ENCODE data around the gene GULP1.
"Not testable (repeated sequence)": the region's sequence is repeated elsewhere in the genome, so short reads cannot be mapped to it uniquely, and the experiment has no call there.

Gene GULP1

GRCh38 chr2:188291617-188292347, at the start of gene GULP1:
Gene GULP1 (plus strand): TSS chr2:188291874. CDS start chr2:188477703, 185,829 bp downstream.
- DNase-seq, result no peak

- DNase-seq, result no peak
Measured at GRCh38 chr2:188243381-188243780, 48.3 kb upstream of the GULP1 start.

- no peak for DNase-seq
Measured at GRCh38 chr2:188244383-188244782, 47.3 kb upstream of the GULP1 start.

GRCh38 chr2:188245230-188245629, 46.4 kb upstream of the GULP1 start:
- DNase-seq, result no peak

GRCh38 chr2:188248513-188248912, 43.2 kb upstream of the GULP1 start:
- no peak for DNase-seq

GRCh38 chr2:188251034-188251433, 40.6 kb upstream of the GULP1 start:
- DNase-seq, result no peak

- DNase-seq, result no peak
Measured at GRCh38 chr2:188256420-188256819, 35.3 kb upstream of the GULP1 start.

GRCh38 chr2:188265315-188265714, 26.4 kb upstream of the GULP1 start:
- DNase-seq, result no peak

GRCh38 chr2:188267776-188268175, 23.9 kb upstream of the GULP1 start:
- DNase-seq, result no peak

GRCh38 chr2:188269004-188269403, 22.7 kb upstream of the GULP1 start:
- no peak for DNase-seq

- no peak for DNase-seq
Measured at GRCh38 chr2:188272121-188272520, 19.6 kb upstream of the GULP1 start.

GRCh38 chr2:188274274-188274673, 17.4 kb upstream of the GULP1 start:
- no peak for DNase-seq

- no peak for DNase-seq
Measured at GRCh38 chr2:188276255-188276654, 15.4 kb upstream of the GULP1 start.

GRCh38 chr2:188277786-188278185, 13.9 kb upstream of the GULP1 start:
- no peak for DNase-seq

- no peak for DNase-seq
Measured at GRCh38 chr2:188278388-188279092, 13.1 kb upstream of the GULP1 start.

GRCh38 chr2:188279093-188279445, 12.6 kb upstream of the GULP1 start:
- DNase-seq, result no peak

- no peak for DNase-seq
Measured at GRCh38 chr2:188280811-188281222, 10.9 kb upstream of the GULP1 start.

GRCh38 chr2:188282907-188283306, 8.8 kb upstream of the GULP1 start:
- no peak for DNase-seq

GRCh38 chr2:188284251-188284650, 7.4 kb upstream of the GULP1 start:
- not testable (repeated sequence) for DNase-seq

- DNase-seq, result no peak
Measured at GRCh38 chr2:188285049-188285448, 6.6 kb upstream of the GULP1 start.

- DNase-seq, result no peak
Measured at GRCh38 chr2:188285774-188286173, 5.9 kb upstream of the GULP1 start.

GRCh38 chr2:188291142-188291616, 495 bp upstream of the GULP1 start:
- no peak for DNase-seq

- no peak for DNase-seq
Measured at GRCh38 chr2:188292348-188293239, 920 bp downstream of the GULP1 start.
